H9 (cell line): ENCODE measurements around the gene WBP1. TPM values are rescaled to one million over a fixed set of nuclear protein-coding genes. Genes with fewer than 3 reads are reported as not detected.

Experiments used
- DNase-seq: peaks from one replicate; pipeline ENCODE4 v3.0.0-alpha.2; 2017
- H2AFZ ChIP-seq: one replicate; pipeline ENCODE4 v1.6.1; 2013; ENCODE audit warnings: mild to moderate bottlenecking, low read length, control low read depth, moderate library complexity
- H2AK5ac ChIP-seq: 2 replicates; pipeline ENCODE4 v1.6.1; 2013; ENCODE audit warnings: low read length, control low read depth, mixed read lengths; ENCODE audit not compliant: insufficient read length
- H2BK120ac ChIP-seq: one replicate; pipeline ENCODE4 v1.6.1; 2013; ENCODE audit warnings: low read depth, mild to moderate bottlenecking, low read length, control low read depth, inconsistent platforms; ENCODE audit not compliant: poor library complexity, severe bottlenecking
- H2BK12ac ChIP-seq: 2 replicates; pipeline ENCODE4 v1.6.1; 2013; ENCODE audit warnings: low read length, control low read depth, mixed read lengths, low read depth; ENCODE audit not compliant: insufficient read length
- H2BK15ac ChIP-seq: 2 replicates; pipeline ENCODE4 v1.6.1; 2013; ENCODE audit warnings: low read depth, low read length, control low read depth
- H2BK20ac ChIP-seq: one replicate; pipeline ENCODE4 v1.6.1; 2013; ENCODE audit warnings: low read depth, mild to moderate bottlenecking, low read length, control low read depth, inconsistent platforms; ENCODE audit not compliant: poor library complexity, severe bottlenecking
- H2BK5ac ChIP-seq: 2 replicates; pipeline ENCODE4 v1.6.1; 2013; ENCODE audit warnings: low read length, control low read depth, mixed read lengths; ENCODE audit not compliant: insufficient read length
- H3K14ac ChIP-seq: 2 replicates; pipeline ENCODE4 v1.6.1; 2013; ENCODE audit warnings: low read length, control low read depth; ENCODE audit not compliant: insufficient read depth
- H3K18ac ChIP-seq: 2 replicates; pipeline ENCODE4 v1.6.1; 2013; ENCODE audit warnings: low read depth, mild to moderate bottlenecking, mixed read lengths, low read length, control low read depth; ENCODE audit not compliant: insufficient read length
- H3K23ac ChIP-seq: 2 replicates; pipeline ENCODE4 v1.6.1; 2013; ENCODE audit warnings: low read length, control low read depth, mixed read lengths, low read depth; ENCODE audit not compliant: insufficient read length
- H3K23me2 ChIP-seq: 2 replicates; pipeline ENCODE4 v1.6.1; 2013; ENCODE audit warnings: low read depth, mild to moderate bottlenecking, mixed read lengths, low read length, control low read depth; ENCODE audit not compliant: insufficient read length, poor library complexity, severe bottlenecking
- H3K27ac ChIP-seq: 2 replicates; pipeline ENCODE4 v1.5.1; 2013; ENCODE audit warnings: low read length, control low read depth, mixed read lengths, low read depth; ENCODE audit not compliant: insufficient read length
- H3K27me3 ChIP-seq: 2 replicates; pipeline ENCODE4 v1.6.1; 2013; ENCODE audit warnings: low read length, control low read depth, inconsistent platforms; ENCODE audit not compliant: insufficient read depth
- H3K4ac ChIP-seq: 2 replicates; pipeline ENCODE4 v1.6.1; 2013; ENCODE audit warnings: low read depth, mild to moderate bottlenecking, control low read depth, inconsistent platforms, low read length, moderate library complexity
- H3K4me1 ChIP-seq: 2 replicates; pipeline ENCODE4 v1.6.1; 2013; ENCODE audit warnings: low read length, control low read depth, inconsistent platforms; ENCODE audit not compliant: insufficient read depth
- H3K4me2 ChIP-seq: 2 replicates; pipeline ENCODE4 v1.6.1; 2013; ENCODE audit warnings: low read length, control low read depth, mixed read lengths; ENCODE audit not compliant: insufficient read length, insufficient read depth
- H3K56ac ChIP-seq: 2 replicates; pipeline ENCODE4 v1.6.1; 2013; ENCODE audit warnings: low read depth, mild to moderate bottlenecking, mixed read lengths, low read length, control low read depth; ENCODE audit not compliant: insufficient read length
- H3K79me1 ChIP-seq: 2 replicates; pipeline ENCODE4 v1.6.1; 2013; ENCODE audit warnings: low read depth, mild to moderate bottlenecking, moderate library complexity, low read length, control low read depth, inconsistent platforms; ENCODE audit not compliant: insufficient read depth, poor library complexity, severe bottlenecking
- H3K79me2 ChIP-seq: 2 replicates; pipeline ENCODE4 v1.6.1; 2013; ENCODE audit warnings: low read length, control low read depth, inconsistent platforms; ENCODE audit not compliant: insufficient read depth
- H3K9ac ChIP-seq: 2 replicates; pipeline ENCODE4 v1.6.1; 2013; ENCODE audit warnings: low read length, control low read depth, mixed read lengths; ENCODE audit not compliant: insufficient read length; ENCODE audit errors: extremely low read depth
- H3K9me3 ChIP-seq: one replicate; pipeline ENCODE4 v1.6.1; 2013; ENCODE audit warnings: low read depth, low read length, inconsistent platforms; ENCODE audit not compliant: control insufficient read depth
- H3T11ph ChIP-seq: one replicate; pipeline ENCODE4 v1.6.1; 2013; ENCODE audit warnings: mild to moderate bottlenecking, low read length, control low read depth, inconsistent platforms
- H4K20me1 ChIP-seq: one replicate; pipeline ENCODE4 v1.6.1; 2013; ENCODE audit not compliant: control insufficient read depth, insufficient read length, insufficient read depth
- H4K5ac ChIP-seq: 2 replicates; pipeline ENCODE4 v1.6.1; 2013; ENCODE audit warnings: low read depth, mild to moderate bottlenecking, mixed read lengths, low read length, control low read depth; ENCODE audit not compliant: insufficient read length
- H4K8ac ChIP-seq: replicated peaks from 2 replicates; pipeline ENCODE4 v1.6.1; 2013; ENCODE audit warnings: low read length, control low read depth, mixed read lengths, low read depth; ENCODE audit not compliant: insufficient read length
- H4K91ac ChIP-seq: 2 replicates; pipeline ENCODE4 v1.6.1; 2013; ENCODE audit warnings: low read depth, mild to moderate bottlenecking, moderate library complexity, mixed read lengths, low read length, control low read depth; ENCODE audit not compliant: insufficient read length
- H3K27ac Mint-ChIP-seq, 3 experiments: 2 replicates in 2 of 3; 3 replicates in 1 of 3; pipeline ENCODE4 v1.8.0; 2020 to 2021; ENCODE audit warnings: mixed read lengths in 3 of 3, mild to moderate bottlenecking in 1 of 3, moderate library complexity in 1 of 3
- H3K27me3 Mint-ChIP-seq: 2 replicates; pipeline ENCODE4 v1.8.0; 2021; ENCODE audit warnings: low read depth, mild to moderate bottlenecking, moderate library complexity, mixed read lengths
- H3K36me3 Mint-ChIP-seq, 3 experiments: 2 replicates in 2 of 3; 3 replicates in 1 of 3; pipeline ENCODE4 v1.8.0; 2020 to 2021; ENCODE audit warnings: low read depth in 3 of 3, mixed read lengths in 3 of 3; ENCODE audit not compliant: insufficient read depth in 1 of 3
- H3K4me1 Mint-ChIP-seq, 2 experiments: 2 replicates each; pipeline ENCODE4 v1.8.0; 2020; ENCODE audit warnings: mixed read lengths in 2 of 2
- H3K4me3 Mint-ChIP-seq, 2 experiments: 2 replicates in 1 of 2; 3 replicates in 1 of 2; pipeline ENCODE4 v1.8.0; 2020 to 2021; ENCODE audit warnings: mild to moderate bottlenecking in 2 of 2, mixed read lengths in 2 of 2, moderate library complexity in 1 of 2
- H3K9me3 Mint-ChIP-seq, 2 experiments: 2 replicates in 1 of 2; 3 replicates in 1 of 2; pipeline ENCODE4 v1.8.0; 2020; ENCODE audit warnings: mild to moderate bottlenecking in 2 of 2, mixed read lengths in 2 of 2, moderate library complexity in 1 of 2
- CTCF ChIP-seq: fragments of 200-600 bp; sonication (generic); conservative IDR thresholded peaks from 3 replicates; pipeline ENCODE4 v1.8.0; 2021; ENCODE audit warnings: antibody characterized with exemption, mild to moderate bottlenecking
- WGBS: extraction: QIAGEN DNeasy Blood & Tissue Kit; methylation state at CpG from one replicate; pipeline ENCODE4 v1.1.7; 2013; ENCODE audit warnings: missing lambda C conversion rate, low lambda C conversion rate, mixed read lengths; ENCODE audit not compliant: insufficient read length; ENCODE audit errors: extremely low coverage; 5-methylcytosine and 5-hydroxymethylcytosine counted together
- total RNA-seq: library from RNA; stranded (reverse); gene quantifications from 2 replicates; pipeline ENCODE4 v1.2.1, GENCODE V29; 2021

The WBP1 gene
- total RNA-seq, 1 experiment from 2014 or later, result 82.1 TPM

- Mint-ChIP-seq H3K4me1 (peaks cover 11 to 12% of the 10 kb centered on the region in 2 experiments), H3K9me3 (no peaks in the 10 kb centered on the region; a peak in 1 of 5 replicates), H3K4me3 (peak overlapping the region in 1 of 2 experiments; percentile 23; a peak in 1 of 5 replicates), H3K27ac (no peak overlapping the region), H3K27me3 (peaks cover 3% of the 10 kb centered on the region), H3K36me3 (peaks cover 13 to 35% (median 23%) of the 10 kb centered on the region in 3 experiments)
- H2AFZ ChIP-seq, result no peak overlapping the region
- no peak overlapping the region for H2BK12ac ChIP-seq
- H4K20me1 ChIP-seq, result no peaks in the 10 kb centered on the region
- no peaks in the 10 kb centered on the region for H3K79me1 ChIP-seq
- no peak overlapping the region for H2BK15ac ChIP-seq
- H3K27me3 ChIP-seq, result no peaks in the 10 kb centered on the region
- H3K79me2 ChIP-seq, result no peaks in the 10 kb centered on the region
- no peak overlapping the region for H3K27ac ChIP-seq
- H3K4ac ChIP-seq, result no peak overlapping the region
- H2AK5ac ChIP-seq, result no peak overlapping the region
- H4K5ac ChIP-seq, result no peak overlapping the region
- no CpG with 5 or more reads among the region's 5 CpGs for WGBS
- H3K4me2 ChIP-seq, result no peak overlapping the region
- DNase-seq, result peak; percentile 63
- H3K23me2 ChIP-seq, result peaks cover 8% of the 10 kb centered on the region
- H2BK5ac ChIP-seq, result no peak overlapping the region
- H3T11ph ChIP-seq, result no peak overlapping the region
- no peak overlapping the region for H3K18ac ChIP-seq
- H3K56ac ChIP-seq, result no peak overlapping the region
- no peaks in the 10 kb centered on the region for H3K4me1 ChIP-seq
- H3K9me3 ChIP-seq, result no peaks in the 10 kb centered on the region
- H3K9ac ChIP-seq, result no peak overlapping the region
- no peak overlapping the region for H4K8ac ChIP-seq
- no peak overlapping the region for H3K14ac ChIP-seq
- no peak overlapping the region for H3K23ac ChIP-seq
- H2BK120ac ChIP-seq, result no peak overlapping the region
- TF ChIP-seq CTCF, result peak; percentile 59
- H4K91ac ChIP-seq, result no peak overlapping the region
- no peak overlapping the region for H2BK20ac ChIP-seq
These were observed 16.7 kb downstream of the WBP1 start for GRCh38 chr2:74474899-74475298.
